ENCODE data around the gene BCL2L2.

Gene BCL2L2

DNA sequence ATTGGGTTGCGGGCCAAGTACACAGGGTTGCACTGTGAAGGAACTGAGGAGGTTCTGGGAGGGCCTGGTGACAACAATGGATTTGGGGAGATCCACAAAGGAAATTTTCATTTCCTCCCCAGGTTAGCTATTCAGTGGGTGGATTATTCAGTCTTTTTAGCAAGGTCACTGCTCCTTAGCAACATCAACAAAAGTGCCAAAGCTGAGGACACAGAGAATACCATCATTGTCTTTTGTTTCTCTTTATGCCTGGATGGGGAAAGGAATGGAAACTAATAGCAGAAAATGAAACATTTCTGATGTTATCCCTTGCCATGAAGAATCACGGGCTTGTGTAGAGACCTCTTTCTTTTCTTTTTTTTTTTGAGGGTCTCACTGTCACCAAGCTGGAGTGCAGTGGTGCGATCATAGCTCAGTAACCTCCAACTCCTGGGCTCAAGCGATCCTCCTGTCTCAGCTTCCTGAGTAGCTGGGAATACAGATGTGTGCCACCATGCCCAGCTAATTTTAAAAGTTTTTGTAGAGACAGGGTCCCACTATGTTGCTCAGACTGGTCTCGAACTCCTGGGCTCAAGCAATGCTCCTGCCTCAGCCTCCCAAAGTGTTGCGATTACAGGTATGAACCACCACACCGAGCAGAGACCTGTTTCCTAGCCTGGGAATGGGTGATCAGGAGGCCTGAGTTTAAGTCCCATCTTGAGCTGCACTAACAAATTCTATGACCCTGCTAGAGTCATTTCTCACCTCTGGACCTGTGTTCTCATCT is 10.4 kb upstream of the BCL2L2 start:
- TF ChIP-seq, protein P1, sequence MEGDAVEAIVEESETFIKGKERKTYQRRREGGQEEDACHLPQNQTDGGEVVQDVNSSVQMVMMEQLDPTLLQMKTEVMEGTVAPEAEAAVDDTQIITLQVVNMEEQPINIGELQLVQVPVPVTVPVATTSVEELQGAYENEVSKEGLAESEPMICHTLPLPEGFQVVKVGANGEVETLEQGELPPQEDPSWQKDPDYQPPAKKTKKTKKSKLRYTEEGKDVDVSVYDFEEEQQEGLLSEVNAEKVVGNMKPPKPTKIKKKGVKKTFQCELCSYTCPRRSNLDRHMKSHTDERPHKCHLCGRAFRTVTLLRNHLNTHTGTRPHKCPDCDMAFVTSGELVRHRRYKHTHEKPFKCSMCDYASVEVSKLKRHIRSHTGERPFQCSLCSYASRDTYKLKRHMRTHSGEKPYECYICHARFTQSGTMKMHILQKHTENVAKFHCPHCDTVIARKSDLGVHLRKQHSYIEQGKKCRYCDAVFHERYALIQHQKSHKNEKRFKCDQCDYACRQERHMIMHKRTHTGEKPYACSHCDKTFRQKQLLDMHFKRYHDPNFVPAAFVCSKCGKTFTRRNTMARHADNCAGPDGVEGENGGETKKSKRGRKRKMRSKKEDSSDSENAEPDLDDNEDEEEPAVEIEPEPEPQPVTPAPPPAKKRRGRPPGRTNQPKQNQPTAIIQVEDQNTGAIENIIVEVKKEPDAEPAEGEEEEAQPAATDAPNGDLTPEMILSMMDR (IDR thresholded peaks at IDR 0.05; ENCODE audit: insufficient read depth, missing control alignments), result no peak
- FAIRE-seq (no peak), DNase-seq (ENCODE audit: insufficient read length, low spot score) (no peak)

DNA sequence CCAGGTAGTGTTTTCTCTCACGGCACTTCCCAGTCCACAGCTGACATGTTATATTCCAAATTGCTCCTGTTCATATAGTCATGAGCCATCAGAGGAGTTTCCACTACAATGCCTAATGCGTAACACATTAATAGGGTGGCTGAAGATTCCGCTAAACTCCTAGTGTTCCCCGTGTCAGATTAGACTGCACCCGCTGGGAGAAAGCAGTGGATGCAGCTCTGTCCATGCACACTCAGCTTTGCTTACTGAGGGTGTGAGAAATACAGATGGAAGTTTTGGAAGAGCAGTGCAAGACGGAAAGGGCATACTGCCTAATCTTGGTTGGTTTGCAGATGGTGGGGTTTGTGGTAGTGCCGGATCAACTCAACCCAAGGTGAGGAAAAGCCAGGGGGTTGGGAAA is 9.5 kb upstream of the BCL2L2 start:
- TF ChIP-seq, protein P1 (IDR thresholded peaks at IDR 0.05; ENCODE audit: insufficient read depth, missing control alignments), result no peak
- DNase-seq (ENCODE audit: insufficient read length, low spot score) (no peak), FAIRE-seq (no peak)

DNA sequence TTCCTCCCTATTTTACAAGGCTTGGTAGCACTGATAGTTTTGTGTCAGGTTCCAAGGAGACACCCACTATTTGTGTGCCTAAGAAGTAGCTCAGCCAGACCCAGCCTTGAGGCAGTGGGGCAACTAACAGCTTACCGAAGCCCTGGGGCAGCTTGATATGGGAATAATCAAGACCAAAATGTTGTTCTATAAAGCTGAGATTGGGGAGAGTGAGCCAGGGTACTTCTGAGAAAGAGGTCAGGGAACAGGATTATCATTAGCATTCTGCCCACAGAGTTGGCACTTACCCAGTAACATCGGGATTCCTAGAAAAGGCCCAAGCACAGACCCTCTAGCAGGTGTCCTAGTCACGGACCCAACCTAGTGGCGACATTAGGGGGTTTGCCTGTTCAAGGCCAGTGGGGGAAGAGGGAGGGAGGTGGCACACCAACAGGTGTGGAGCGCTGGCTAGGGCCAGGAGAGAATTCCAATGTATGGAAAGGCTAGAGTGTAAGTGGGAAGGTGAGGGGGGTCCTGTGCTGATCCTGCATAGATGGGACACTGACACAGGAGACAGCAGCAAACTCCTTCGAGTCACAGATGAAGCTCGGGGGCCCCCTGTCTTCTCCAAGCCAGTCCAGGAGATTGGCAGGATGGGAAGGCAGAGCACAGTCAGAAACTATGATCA is 8.9 kb upstream of the BCL2L2 start:
- TF ChIP-seq, protein P1 (IDR thresholded peaks at IDR 0.05; ENCODE audit: insufficient read depth, missing control alignments), result no peak
- FAIRE-seq (no peak), DNase-seq (ENCODE audit: insufficient read length, low spot score) (no peak)

DNA sequence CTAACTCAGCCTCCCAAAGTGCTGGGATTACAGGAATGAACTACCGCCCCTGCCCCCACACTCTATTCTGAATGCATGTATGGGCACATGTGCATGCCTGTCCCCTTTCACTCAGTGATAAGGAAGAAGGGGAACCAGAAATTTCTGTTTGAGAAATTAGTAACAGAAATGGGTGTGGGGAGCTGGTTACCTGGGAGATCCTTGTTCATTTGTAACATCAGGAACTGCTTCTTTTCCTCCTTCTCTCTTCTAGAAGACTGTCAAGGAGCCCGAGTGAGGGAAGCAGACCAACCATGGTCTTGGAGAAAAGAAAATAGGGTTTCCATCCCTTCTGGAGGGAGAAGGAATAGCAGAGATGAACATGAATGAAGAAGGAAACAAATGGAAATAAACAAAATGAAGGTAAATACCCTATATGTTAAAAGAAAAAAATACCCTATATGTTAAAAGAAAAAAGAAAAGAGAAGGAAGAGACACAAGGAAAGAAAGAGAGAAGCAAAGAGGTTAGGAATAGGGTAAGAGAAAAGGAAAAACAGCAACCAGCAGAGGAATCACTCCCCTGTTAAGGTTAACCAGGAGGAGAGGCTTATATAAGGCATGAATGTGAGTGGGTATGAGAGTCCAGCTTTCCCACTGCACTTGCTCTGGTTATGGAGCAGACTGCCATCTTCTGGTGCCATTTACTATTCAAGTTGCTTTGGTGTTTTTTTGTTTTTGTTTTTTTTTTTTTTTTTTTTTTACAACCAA is 7.2 kb upstream of the BCL2L2 start:
- no peak for FAIRE-seq
- TF ChIP-seq, protein P1 (IDR thresholded peaks at IDR 0.05; ENCODE audit: insufficient read depth, missing control alignments), result peak; percentile 39
- no peak for DNase-seq (ENCODE audit: insufficient read length, low spot score)

DNA sequence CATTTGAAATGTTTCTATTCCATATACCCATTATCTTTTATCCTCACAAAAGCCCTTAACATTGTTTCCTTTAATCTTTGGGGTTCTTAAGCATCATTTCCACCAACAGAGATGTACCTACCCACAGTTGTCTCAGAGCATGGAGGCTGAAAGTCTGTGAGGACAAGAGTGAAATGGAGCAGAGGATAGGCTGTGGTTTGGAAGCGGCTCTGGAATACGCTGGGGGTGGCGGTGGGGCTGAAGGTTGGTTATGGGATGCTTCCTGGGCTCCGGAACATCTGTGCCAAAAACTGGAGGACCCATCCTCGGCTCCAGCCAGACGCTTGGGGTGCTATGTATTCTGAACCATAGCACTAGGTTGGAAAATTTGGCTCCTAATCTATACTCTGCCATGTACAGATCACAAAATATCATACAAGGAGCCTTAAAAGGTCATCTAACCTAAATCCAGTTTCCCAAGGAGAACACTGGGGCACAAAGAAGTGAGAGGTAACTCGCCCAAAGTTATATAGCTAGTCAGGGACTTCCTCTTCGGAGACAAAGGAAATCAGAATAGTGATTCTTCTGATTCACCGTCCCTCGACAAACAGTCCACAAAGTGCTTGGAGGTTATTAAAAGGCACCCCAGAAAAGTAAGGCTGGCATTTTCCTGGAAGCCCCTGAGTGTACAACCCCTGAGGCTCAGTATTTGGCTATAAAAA is 6.5 kb upstream of the BCL2L2 start:
- TF ChIP-seq, protein P1 (IDR thresholded peaks at IDR 0.05; ENCODE audit: insufficient read depth, missing control alignments), result no peak
- no peak for DNase-seq (ENCODE audit: insufficient read length, low spot score)
- no peak for FAIRE-seq

DNA sequence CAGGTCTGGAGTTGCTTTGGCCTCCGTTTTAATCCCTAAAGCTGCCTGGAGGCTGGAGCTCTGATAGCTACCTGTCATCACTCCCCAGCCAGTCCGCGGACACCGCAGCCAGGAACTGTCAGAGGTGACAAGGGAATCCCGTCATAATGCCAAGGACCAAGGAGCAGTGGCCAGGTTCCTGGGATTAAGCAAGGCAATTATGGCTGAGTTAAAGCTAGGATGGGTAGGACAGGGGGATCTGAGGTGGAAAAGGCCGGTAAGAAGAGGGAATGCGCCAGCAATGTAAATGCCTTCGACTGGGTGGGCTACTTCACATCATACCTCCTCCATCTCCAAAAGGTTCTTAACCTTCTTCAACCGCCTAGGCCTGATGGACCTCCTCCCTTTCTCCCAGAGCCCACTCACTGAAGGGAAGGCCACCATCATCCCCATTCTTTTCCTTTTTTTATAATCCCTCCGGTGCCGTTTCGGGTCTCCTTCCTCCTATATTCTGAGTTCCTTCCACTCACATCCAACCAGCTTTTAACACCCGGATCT is 5.9 kb upstream of the BCL2L2 start:
- no peak for FAIRE-seq
- no peak for DNase-seq (ENCODE audit: insufficient read length, low spot score)
- TF ChIP-seq, protein P1 (IDR thresholded peaks at IDR 0.05; ENCODE audit: insufficient read depth, missing control alignments), result no peak

Measured in D721Med (cell line).